HG03025 (cell line): Measurements from ENCODE around the gene FAM110A.
"Not testable (repeated sequence)": the region's sequence is repeated elsewhere in the genome, so short reads cannot be mapped to it uniquely, and the experiment has no call there.

Source experiments
- ATAC-seq: cut with Tn5 transposase; IDR thresholded peaks from one replicate; pipeline ENCODE4 v1.9.1; 2021; ENCODE audit warnings: mild to moderate bottlenecking, moderate library complexity; ENCODE audit not compliant: unreplicated experiment, low FRiP score

The FAM110A gene

DNA sequence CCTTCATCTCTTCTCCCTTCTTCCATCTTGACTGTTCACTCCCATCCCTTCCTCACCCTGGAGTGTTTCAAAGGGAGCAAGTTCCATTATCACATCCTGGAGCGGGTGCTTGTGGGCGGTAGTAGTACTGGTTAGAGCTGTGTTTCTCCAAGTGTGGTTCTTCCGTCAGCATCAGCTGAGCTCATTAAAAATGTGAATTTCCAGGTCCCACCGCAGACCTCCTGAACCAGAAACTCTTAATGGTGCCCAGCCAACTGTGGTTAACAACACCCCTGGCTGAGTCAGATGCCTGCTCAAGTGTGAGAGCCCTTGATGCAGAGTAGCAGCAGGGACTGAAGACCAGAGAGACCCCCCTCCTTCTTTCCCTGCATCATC lies 58.2 kb downstream of the FAM110A start:
- ATAC-seq, result no peak

DNA sequence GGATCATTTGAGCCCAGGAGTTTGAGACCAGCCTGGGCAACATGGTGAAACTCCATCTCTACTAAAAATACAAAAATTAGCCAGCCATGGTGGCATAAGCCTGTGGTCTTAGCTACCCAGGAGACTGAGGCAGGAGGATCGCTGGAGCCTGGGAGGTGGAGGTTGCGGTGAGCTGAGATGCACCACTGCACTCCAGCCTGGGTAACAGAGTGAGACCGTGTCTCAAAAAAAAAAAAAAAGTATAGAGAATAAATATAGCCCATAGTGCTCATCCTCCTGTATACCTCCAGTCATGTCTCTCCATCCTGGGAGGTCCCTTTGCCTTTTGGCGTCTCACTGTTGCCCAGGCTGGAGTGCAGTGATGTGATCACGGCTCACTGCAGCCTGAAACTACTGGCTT lies 58.9 kb downstream of the FAM110A start:
- ATAC-seq, result not testable (repeated sequence)
